Liver (tissue), 9 donors: Measurements from ENCODE around the gene LGALS9. TPM values are rescaled to one million over a fixed set of nuclear protein-coding genes. Genes with fewer than 3 reads are reported as not detected.

Experiments
- DNase-seq: peaks from one replicate; pipeline ENCODE4 v3.0.0-alpha.2; 2017; ENCODE audit warnings: low spot score
- H3K27ac ChIP-seq, 2 donors: one replicate each; pipeline ENCODE4 v1.7.0; 2013; ENCODE audit warnings: inconsistent platforms in 2 of 2, low read length in 2 of 2, control low read depth in 1 of 2, low read depth in 1 of 2, mild to moderate bottlenecking in 1 of 2
- H3K27me3 ChIP-seq, 4 donors: one replicate each; pipeline versions ENCODE4 v1.6.1 to v1.7.0; 2013; ENCODE audit warnings: low read length in 3 of 4, inconsistent platforms in 1 of 4, mild to moderate bottlenecking in 1 of 4, moderate library complexity in 1 of 4; ENCODE audit not compliant: control insufficient read depth in 4 of 4, insufficient read depth in 4 of 4
- H3K36me3 ChIP-seq, 4 donors: one replicate each; pipeline versions ENCODE4 v1.6.1 to v1.7.0; 2013; ENCODE audit warnings: low read length in 3 of 4, mild to moderate bottlenecking in 3 of 4, low read depth in 1 of 4, moderate library complexity in 1 of 4; ENCODE audit not compliant: control insufficient read depth in 4 of 4, insufficient read depth in 3 of 4
- H3K4me1 ChIP-seq, 4 donors: one replicate each; pipeline versions ENCODE4 v1.6.1 to v1.7.0; 2013; ENCODE audit warnings: low read length in 3 of 4, mild to moderate bottlenecking in 3 of 4, moderate library complexity in 1 of 4; ENCODE audit not compliant: control insufficient read depth in 4 of 4, insufficient read depth in 4 of 4
- H3K4me3 ChIP-seq, 3 donors: one replicate each; pipeline versions ENCODE4 v1.6.1 to v1.7.0; 2013; ENCODE audit warnings: low read length in 3 of 3, control low read depth in 1 of 3, low read depth in 1 of 3, mild to moderate bottlenecking in 1 of 3
- H3K9ac ChIP-seq, 2 donors: one replicate each; pipeline ENCODE4 v1.7.0; 2013; ENCODE audit warnings: low read length in 2 of 2, mild to moderate bottlenecking in 2 of 2, moderate library complexity in 2 of 2, control low read depth in 1 of 2, low read depth in 1 of 2
- H3K9me3 ChIP-seq, 4 donors: one replicate each; pipeline versions ENCODE4 v1.6.1 to v1.7.0; 2013; ENCODE audit warnings: low read length in 3 of 4; ENCODE audit not compliant: control insufficient read depth in 4 of 4
- CTCF ChIP-seq: fragments of 150-350 bp; IDR thresholded peaks from 2 replicates; pipeline ENCODE4 v1.5.1; 2017; ENCODE audit warnings: improper control_type of control experiment, low read depth, low read length; ENCODE audit not compliant: missing input control
- EGR1 ChIP-seq, 2 donors: IDR thresholded peaks; 2 replicates each; pipeline ENCODE4 v1.6.1; 2016 to 2018; ENCODE audit warnings: antibody characterized with exemption in 2 of 2, low read depth in 2 of 2
- FOXA1 ChIP-seq: IDR thresholded peaks from 2 replicates; pipeline ENCODE4 v1.6.1; 2016; ENCODE audit warnings: antibody characterized with exemption
- FOXA2 ChIP-seq: IDR thresholded peaks from 2 replicates; pipeline ENCODE4 v1.6.1; 2016; ENCODE audit warnings: antibody characterized with exemption
- GABPA ChIP-seq, 2 donors: IDR thresholded peaks in 1 of 2; conservative IDR thresholded peaks in 1 of 2; 2 replicates each; pipeline ENCODE4 v1.6.1; 2016; ENCODE audit warnings: antibody characterized with exemption in 2 of 2, mild to moderate bottlenecking in 1 of 2, moderate library complexity in 1 of 2
- HNF4A ChIP-seq, 2 donors: conservative IDR thresholded peaks; 2 replicates each; pipeline ENCODE4 v1.6.1; 2016; ENCODE audit warnings: antibody characterized with exemption in 2 of 2, mild to moderate bottlenecking in 2 of 2
- HNF4G ChIP-seq: IDR thresholded peaks from 2 replicates; pipeline ENCODE4 v1.6.1; 2016; ENCODE audit warnings: antibody characterized with exemption
- JUND ChIP-seq, 2 donors: IDR thresholded peaks; 2 replicates each; pipeline ENCODE4 v1.6.1; 2016; ENCODE audit warnings: antibody characterized with exemption in 2 of 2
- MAX ChIP-seq: IDR thresholded peaks from 2 replicates; pipeline ENCODE4 v1.6.1; 2016; ENCODE audit warnings: antibody characterized with exemption
- NR2F2 ChIP-seq: IDR thresholded peaks from 2 replicates; pipeline ENCODE4 v1.6.1; 2016; ENCODE audit warnings: antibody characterized with exemption
- RAD21 ChIP-seq, 2 donors: IDR thresholded peaks; 2 replicates each; pipeline ENCODE4 v1.6.1; 2016; ENCODE audit warnings: antibody characterized with exemption in 2 of 2, mild to moderate bottlenecking in 2 of 2
- REST ChIP-seq: IDR thresholded peaks from 2 replicates; pipeline ENCODE4 v1.6.1; 2016; ENCODE audit warnings: antibody characterized with exemption, mild to moderate bottlenecking
- RXRA ChIP-seq, 2 donors: IDR thresholded peaks; 2 replicates each; pipeline ENCODE4 v1.6.1; 2017 to 2018; ENCODE audit warnings: antibody characterized with exemption in 2 of 2, mild to moderate bottlenecking in 1 of 2
- SP1 ChIP-seq: IDR thresholded peaks from 2 replicates; pipeline ENCODE4 v1.6.1; 2018; ENCODE audit warnings: antibody characterized with exemption, mild to moderate bottlenecking
- TAF1 ChIP-seq: conservative IDR thresholded peaks from 2 replicates; pipeline ENCODE4 v1.6.1; 2016; ENCODE audit warnings: antibody characterized with exemption, mild to moderate bottlenecking
- YY1 ChIP-seq: IDR thresholded peaks from 2 replicates; pipeline ENCODE4 v1.6.1; 2016; ENCODE audit warnings: antibody characterized with exemption, mild to moderate bottlenecking
- ZBTB33 ChIP-seq: IDR thresholded peaks from 2 replicates; pipeline ENCODE4 v1.6.1; 2016; ENCODE audit warnings: antibody characterized with exemption
- WGBS: extraction: QIAGEN DNeasy Blood & Tissue Kit; methylation state at CpG from one replicate; pipeline ENCODE4 v1.1.7; 2013; 5-methylcytosine and 5-hydroxymethylcytosine counted together
- polyA plus RNA-seq, 2 donors: library from polyadenylated mRNA; stranded (reverse) in 1 of 2; unstranded in 1 of 2; fragments of 200-250 nt in 1 of 2; fragments of >200 nt in 1 of 2; fragmentation: Nextera tagmentation in 1 of 2; extraction: Ambion mirVana in 1 of 2; gene quantifications; one replicate each; pipeline versions ENCODE4 v1.2.1 to v1.2.3, GENCODE V29; 2013 to 2015
- total RNA-seq, 2 donors: library from RNA; depleted of rRNA; stranded (reverse); fragments of >200 nt; gene quantifications; one replicate each; pipeline ENCODE4 v1.2.3, GENCODE V29; 2014
- TF ChIP-seq, protein P1 (sequence below): IDR thresholded peaks from 2 replicates; pipeline ENCODE4 v1.6.1; 2016; ENCODE audit warnings: antibody characterized with exemption
- donor health status: healthy.
- donor health status: healthy.
- donor health status: healthy.
- donor health status: healthy.
- donor health status: healthy.

LGALS9 gene
- total and polyA plus RNA-seq, 4 donors, result 6.1 to 24.7 (median 13.5) TPM

DNA sequence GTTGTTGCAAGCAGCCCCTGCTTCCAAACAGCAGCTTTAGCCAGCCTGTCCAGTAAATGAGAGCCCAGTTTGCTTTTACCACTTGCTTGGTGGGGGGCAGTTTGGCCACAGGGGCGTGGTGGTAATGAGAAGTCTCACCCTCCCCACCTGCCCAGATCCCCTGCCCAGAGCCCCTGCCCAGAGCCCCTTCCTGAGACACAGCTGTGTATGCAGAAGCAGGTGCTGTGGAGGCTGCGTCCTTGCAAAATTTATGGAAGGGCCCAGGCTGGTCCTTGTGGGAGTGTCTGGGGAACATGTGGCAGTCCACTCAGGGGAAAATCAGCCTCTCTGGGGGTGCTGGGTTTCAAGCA is 27.6 kb upstream of the LGALS9 start:
- no peak overlapping the region for H3K27ac ChIP-seq
- no peak overlapping the region for H3K9ac ChIP-seq
- H3K9me3 ChIP-seq, result no peaks in the 10 kb centered on the region
- H3K4me3 ChIP-seq, result no peak overlapping the region
- no peak for TF ChIP-seq ZBTB33
- no peak for TF ChIP-seq HNF4A (conservative IDR thresholded peaks at IDR 0.05)
- TF ChIP-seq YY1, result no peak
- TF ChIP-seq MAX, result no peak
- no peak for TF ChIP-seq FOXA2
- no peak for TF ChIP-seq GABPA (IDR thresholded peaks at IDR 0.05 in 1 of 2, conservative IDR thresholded peaks at IDR 0.05 in 1 of 2)
- TF ChIP-seq HNF4G, result no peak
- TF ChIP-seq EGR1 (IDR thresholded peaks at IDR 0.05; ENCODE audit: low read depth in 2 of 2), result no peak
- TF ChIP-seq FOXA1, result no peak
- TF ChIP-seq JUND (IDR thresholded peaks at IDR 0.05), result no peak
- TF ChIP-seq SP1, result no peak
- no peak for TF ChIP-seq REST
- no peak for TF ChIP-seq RXRA (IDR thresholded peaks at IDR 0.05)
- TF ChIP-seq, protein P1, sequence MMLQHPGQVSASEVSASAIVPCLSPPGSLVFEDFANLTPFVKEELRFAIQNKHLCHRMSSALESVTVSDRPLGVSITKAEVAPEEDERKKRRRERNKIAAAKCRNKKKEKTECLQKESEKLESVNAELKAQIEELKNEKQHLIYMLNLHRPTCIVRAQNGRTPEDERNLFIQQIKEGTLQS, result no peak
- no peak for TF ChIP-seq NR2F2
- TF ChIP-seq RAD21 (IDR thresholded peaks at IDR 0.05), result no peak
- no peak for TF ChIP-seq TAF1
- TF ChIP-seq CTCF, result no peak
- WGBS, result 84% methylated on average over 2 of the region's 2 CpGs
- no peak for DNase-seq
- no peaks in the 10 kb centered on the region for H3K27me3 ChIP-seq
- peaks cover 0 to 26% (median 2%) of the 10 kb centered on the region in 4 donors for H3K36me3 ChIP-seq
- no peaks in the 10 kb centered on the region for H3K4me1 ChIP-seq
